ENCODE results near the gene DSP. TPM values are rescaled to one million over a fixed set of nuclear protein-coding genes. Genes with fewer than 3 reads are reported as not detected.

DSP gene
- total RNA-seq, 1 donor from 2014 or later: 38.7 TPM

DNA sequence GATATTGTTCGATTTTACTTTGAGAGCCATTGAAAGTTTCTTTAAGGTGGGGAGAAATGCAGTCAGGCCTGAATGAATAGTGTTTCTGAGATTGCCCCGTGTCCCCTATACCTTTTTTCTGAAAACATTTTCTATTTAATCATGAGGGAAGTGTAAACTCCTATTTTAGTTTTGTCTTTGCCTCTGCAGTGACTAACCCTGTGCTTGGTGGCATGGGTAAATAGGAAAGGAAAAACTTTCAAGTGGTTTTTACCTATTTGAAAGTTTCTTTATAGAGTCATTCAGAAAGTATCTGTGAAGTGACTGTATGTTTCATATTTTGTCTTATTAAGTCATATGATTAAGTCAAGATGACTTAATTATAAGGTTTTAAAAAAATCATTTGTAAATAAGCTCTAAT lies 63.0 kb downstream of the DSP start:
- peaks cover 36% of the 10 kb centered on the region for H3K36me3 Mint-ChIP-seq
- no peak overlapping the region for H3K27ac Mint-ChIP-seq
- Histone ChIP-seq H3K79me2 (ENCODE audit: low read depth) (no peaks in the 10 kb centered on the region), H3K27me3 (no peaks in the 10 kb centered on the region), H3K27ac (no peak overlapping the region), H3K4me1 (no peaks in the 10 kb centered on the region), H2AFZ (replicated peaks) (no peak overlapping the region), H4K20me1 (ENCODE audit: low read depth) (no peaks in the 10 kb centered on the region), H3F3A (ENCODE audit: low read depth) (no peaks in the 10 kb centered on the region), H3K9ac (no peak overlapping the region), H3K4me3 (no peak overlapping the region), H3K9me3 (ENCODE audit: low read depth) (no peaks in the 10 kb centered on the region), H3K4me2 (no peak overlapping the region), H3K36me3 (peaks cover 44% of the 10 kb centered on the region)
- no peak for TF ChIP-seq EZH2phosphoT487 (IDR thresholded peaks at IDR 0.05)
- no peak for TF ChIP-seq EZH2 (IDR thresholded peaks at IDR 0.05)
- no peak for TF ChIP-seq CTCF (IDR thresholded peaks at IDR 0.05)
- H3K4me3 Mint-ChIP-seq: no peak overlapping the region
- H3K9me3 Mint-ChIP-seq: no peaks in the 10 kb centered on the region
- H3K27me3 Mint-ChIP-seq (ENCODE audit: insufficient read depth, low read depth): no peaks in the 10 kb centered on the region
- H3K4me1 Mint-ChIP-seq: no peaks in the 10 kb centered on the region
- DNase-seq (ENCODE audit: low spot score): no peak

GRCh38 chr6:7615611-7616383 lies 74.3 kb downstream of the DSP start:
- Histone ChIP-seq H3K9me3 (ENCODE audit: low read depth) (no peaks in the 10 kb centered on the region), H3K4me2 (no peak overlapping the region), H3K27ac (no peak overlapping the region), H2AFZ (replicated peaks) (no peak overlapping the region), H3K4me3 (no peak overlapping the region), H3K36me3 (no peaks in the 10 kb centered on the region), H3K9ac (no peak overlapping the region), H4K20me1 (ENCODE audit: low read depth) (no peaks in the 10 kb centered on the region), H3K79me2 (ENCODE audit: low read depth) (no peaks in the 10 kb centered on the region), H3F3A (ENCODE audit: low read depth) (peaks cover 21% of the 10 kb centered on the region), H3K4me1 (no peaks in the 10 kb centered on the region), H3K27me3 (no peaks in the 10 kb centered on the region)
- no peak for TF ChIP-seq EZH2phosphoT487 (IDR thresholded peaks at IDR 0.05)
- TF ChIP-seq EZH2 (IDR thresholded peaks at IDR 0.05): no peak
- TF ChIP-seq CTCF (IDR thresholded peaks at IDR 0.05): peak; percentile 77
- Mint-ChIP-seq H3K9me3 (no peaks in the 10 kb centered on the region), H3K27ac (no peak overlapping the region), H3K27me3 (ENCODE audit: insufficient read depth, low read depth) (peaks cover 15% of the 10 kb centered on the region), H3K4me1 (no peaks in the 10 kb centered on the region), H3K36me3 (peaks cover 6% of the 10 kb centered on the region), H3K4me3 (no peak overlapping the region)
- DNase-seq (ENCODE audit: low spot score): peak; percentile 63

DNA sequence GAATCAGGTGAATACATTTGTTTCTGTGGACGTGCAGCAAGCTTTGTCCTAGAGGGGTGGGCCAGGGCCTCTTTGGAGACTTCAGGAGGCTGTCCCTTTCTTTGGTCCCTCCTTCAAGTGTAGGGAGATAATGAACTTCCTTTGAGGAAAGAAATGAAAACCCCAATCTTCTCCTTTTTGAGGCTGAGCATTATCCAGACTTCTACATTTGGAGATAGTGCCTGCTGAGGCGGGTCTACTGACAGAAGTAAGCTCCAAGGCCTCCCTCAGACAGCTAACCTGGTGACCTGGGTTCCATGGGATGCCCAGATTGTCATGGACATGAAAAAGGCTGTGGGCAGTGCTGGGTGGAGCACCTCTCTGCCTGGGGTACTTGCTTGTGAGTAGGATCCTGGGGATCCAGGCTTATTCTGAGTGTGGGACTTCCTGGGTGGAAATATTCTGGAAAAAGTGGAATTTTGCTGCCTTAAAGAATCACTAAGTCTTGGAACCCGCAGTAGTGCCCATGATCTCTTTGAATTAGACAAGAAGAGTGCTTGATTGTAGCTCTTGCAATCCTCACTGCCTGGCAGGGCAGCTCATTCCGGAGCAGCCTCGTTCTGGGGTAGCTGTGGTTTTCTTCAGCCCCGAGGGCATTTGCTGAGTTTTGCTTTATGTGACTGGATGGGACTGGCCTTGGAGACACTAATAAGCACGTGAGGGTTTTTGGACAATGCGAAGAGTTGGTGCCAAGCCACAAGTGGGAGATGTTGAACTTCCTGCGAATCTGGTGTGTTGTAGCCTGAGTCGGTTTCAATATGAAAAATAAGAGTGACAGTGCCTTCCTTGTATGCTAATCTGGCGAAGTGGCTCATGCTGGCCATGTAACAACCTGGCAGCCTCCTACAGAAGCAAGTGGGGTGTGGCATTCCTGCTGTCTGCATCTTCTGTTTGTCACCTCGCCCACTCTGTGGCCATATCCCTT lies 76.6 kb downstream of the DSP start:
- Histone ChIP-seq H3K36me3 (no peaks in the 10 kb centered on the region), H3F3A (ENCODE audit: low read depth) (peaks cover 21% of the 10 kb centered on the region), H3K27me3 (no peaks in the 10 kb centered on the region), H3K4me2 (no peak overlapping the region), H4K20me1 (ENCODE audit: low read depth) (no peaks in the 10 kb centered on the region), H3K79me2 (ENCODE audit: low read depth) (no peaks in the 10 kb centered on the region), H3K27ac (no peak overlapping the region), H3K4me1 (no peaks in the 10 kb centered on the region), H2AFZ (replicated peaks) (no peak overlapping the region), H3K9ac (no peak overlapping the region), H3K4me3 (no peak overlapping the region), H3K9me3 (ENCODE audit: low read depth) (no peaks in the 10 kb centered on the region)
- Mint-ChIP-seq H3K36me3 (peaks cover 1% of the 10 kb centered on the region), H3K9me3 (peaks cover 3% of the 10 kb centered on the region), H3K4me3 (no peak overlapping the region), H3K27me3 (ENCODE audit: insufficient read depth, low read depth) (peaks cover 33% of the 10 kb centered on the region), H3K4me1 (peaks cover 2% of the 10 kb centered on the region), H3K27ac (peak overlapping the region; percentile 14)
- no peak for DNase-seq (ENCODE audit: low spot score)
- no peak for TF ChIP-seq CTCF (IDR thresholded peaks at IDR 0.05)
- no peak for TF ChIP-seq EZH2 (IDR thresholded peaks at IDR 0.05)
- TF ChIP-seq EZH2phosphoT487 (IDR thresholded peaks at IDR 0.05): no peak

All from neural progenitor cell (in vitro differentiated cells).